AG10803 (cell line): ENCODE data around the gene TSTD2.
A peak's percentile ranks its signal among the peaks of the same experiment; 100 is the strongest.

Source experiments
- DNase-seq: peaks from one replicate; pipeline ENCODE4 v3.0.0; 2010; ENCODE audit warnings: low read depth
- H3K4me3 ChIP-seq: 2 replicates; pipeline ENCODE4 v1.5.1; 2011; ENCODE audit warnings: mild to moderate bottlenecking, low read length, control low read depth
- CTCF ChIP-seq: conservative IDR thresholded peaks from 2 replicates; pipeline ENCODE4 v1.5.1; 2011; ENCODE audit warnings: mild to moderate bottlenecking, low read length, control low read depth, inconsistent platforms

The TSTD2 gene

GRCh38 chr9:97564291-97565175 lies 68.6 kb downstream of the TSTD2 start:
- H3K4me3 ChIP-seq = no peak overlapping the region
- TF ChIP-seq CTCF = no peak
- DNase-seq = peak; percentile 45

- no peak for TF ChIP-seq CTCF
- DNase-seq = no peak
- no peak overlapping the region for H3K4me3 ChIP-seq
These were observed 69.6 kb downstream of the TSTD2 start for GRCh38 chr9:97563458-97564135.

- no peak overlapping the region for H3K4me3 ChIP-seq
- no peak for TF ChIP-seq CTCF
- no peak for DNase-seq
These were observed 70.6 kb downstream of the TSTD2 start for GRCh38 chr9:97562542-97562941.

GRCh38 chr9:97561501-97561900 lies 71.7 kb downstream of the TSTD2 start:
- no peak for DNase-seq
- H3K4me3 ChIP-seq = no peak overlapping the region
- TF ChIP-seq CTCF = no peak

- no peak for DNase-seq
- no peak for TF ChIP-seq CTCF
These were observed 72.3 kb downstream of the TSTD2 start for GRCh38 chr9:97560851-97561250.

GRCh38 chr9:97560154-97560553 lies 73.0 kb downstream of the TSTD2 start:
- no peak overlapping the region for H3K4me3 ChIP-seq
- no peak for DNase-seq
- no peak for TF ChIP-seq CTCF

More at GRCh38 chr9:97560851-97561250, 72.3 kb downstream of the TSTD2 start:
- H3K4me3 ChIP-seq = no peak overlapping the region

- H3K4me3 ChIP-seq = no peak overlapping the region
- TF ChIP-seq CTCF = no peak
- no peak for DNase-seq
These were observed 74.1 kb downstream of the TSTD2 start for GRCh38 chr9:97559111-97559514.
